ENCODE measurements around the gene FOXR1.

The FOXR1 gene

DNA sequence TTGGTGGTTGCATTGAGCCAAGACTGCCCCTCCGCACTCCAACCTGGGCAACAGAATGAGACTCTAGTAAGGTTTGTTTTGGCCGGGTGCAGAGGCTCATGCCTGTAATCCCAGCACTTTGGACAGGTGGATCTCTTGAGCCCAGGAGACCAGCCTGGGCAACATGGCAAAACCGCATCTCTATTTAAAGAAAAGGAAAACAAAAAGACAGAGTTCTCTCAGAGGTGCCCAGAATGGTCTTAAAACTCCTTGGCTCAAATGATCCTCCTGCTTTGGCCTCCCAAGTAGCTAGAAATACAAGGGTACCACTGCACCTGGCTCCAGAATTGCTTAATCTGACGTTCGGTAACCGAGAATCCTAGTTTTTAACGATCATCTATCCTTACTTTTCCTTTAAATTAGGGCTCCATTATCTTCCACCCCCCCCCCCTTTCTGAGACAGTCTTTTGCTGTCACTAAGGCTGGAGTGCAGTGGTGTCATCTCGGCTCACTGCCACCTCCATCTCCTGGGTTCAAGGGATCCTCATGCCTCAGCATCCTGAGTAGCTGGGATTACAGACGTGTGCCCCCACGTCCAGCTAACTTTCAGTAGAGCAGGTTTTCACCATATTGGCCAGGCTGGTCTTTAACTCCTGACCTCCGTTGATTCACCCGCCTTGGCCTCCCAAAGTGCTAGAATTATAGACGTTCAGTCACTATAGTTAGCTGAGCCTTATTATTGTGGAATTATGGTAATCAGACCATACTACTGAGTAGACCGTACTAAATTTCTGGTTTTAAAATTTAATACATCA is 44.9 kb downstream of the FOXR1 start:
- peak overlapping the region; percentile 99; the same call in 1 of the 2 replicates for H3K4me3 ChIP-seq (ENCODE audit: low read depth, low read length)
- TF ChIP-seq, protein P1, sequence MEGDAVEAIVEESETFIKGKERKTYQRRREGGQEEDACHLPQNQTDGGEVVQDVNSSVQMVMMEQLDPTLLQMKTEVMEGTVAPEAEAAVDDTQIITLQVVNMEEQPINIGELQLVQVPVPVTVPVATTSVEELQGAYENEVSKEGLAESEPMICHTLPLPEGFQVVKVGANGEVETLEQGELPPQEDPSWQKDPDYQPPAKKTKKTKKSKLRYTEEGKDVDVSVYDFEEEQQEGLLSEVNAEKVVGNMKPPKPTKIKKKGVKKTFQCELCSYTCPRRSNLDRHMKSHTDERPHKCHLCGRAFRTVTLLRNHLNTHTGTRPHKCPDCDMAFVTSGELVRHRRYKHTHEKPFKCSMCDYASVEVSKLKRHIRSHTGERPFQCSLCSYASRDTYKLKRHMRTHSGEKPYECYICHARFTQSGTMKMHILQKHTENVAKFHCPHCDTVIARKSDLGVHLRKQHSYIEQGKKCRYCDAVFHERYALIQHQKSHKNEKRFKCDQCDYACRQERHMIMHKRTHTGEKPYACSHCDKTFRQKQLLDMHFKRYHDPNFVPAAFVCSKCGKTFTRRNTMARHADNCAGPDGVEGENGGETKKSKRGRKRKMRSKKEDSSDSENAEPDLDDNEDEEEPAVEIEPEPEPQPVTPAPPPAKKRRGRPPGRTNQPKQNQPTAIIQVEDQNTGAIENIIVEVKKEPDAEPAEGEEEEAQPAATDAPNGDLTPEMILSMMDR (IDR thresholded peaks at IDR 0.05; ENCODE audit: low read depth, low read length) = no peak

DNA sequence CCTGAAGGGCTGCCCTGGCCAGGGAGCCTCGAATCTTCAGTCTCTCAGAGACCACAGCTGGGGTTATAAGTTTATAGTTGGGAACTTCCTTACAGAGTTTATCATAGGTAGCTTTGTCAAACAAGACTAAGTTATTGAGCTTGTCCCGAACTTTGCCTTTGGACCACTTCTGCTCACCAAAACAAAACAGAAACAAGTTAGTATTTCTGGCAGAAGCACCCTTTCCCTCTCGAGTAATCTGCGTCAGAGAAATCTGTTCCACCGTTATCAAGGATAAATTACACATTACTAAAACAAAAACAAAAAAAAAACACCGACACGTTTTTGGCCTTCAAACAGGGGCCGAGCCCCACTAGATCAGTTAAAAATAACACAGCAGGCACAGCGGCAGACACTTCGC is 45.8 kb downstream of the FOXR1 start:
- peak overlapping the region; percentile 99 for H3K4me3 ChIP-seq (ENCODE audit: low read depth, low read length)

DNA sequence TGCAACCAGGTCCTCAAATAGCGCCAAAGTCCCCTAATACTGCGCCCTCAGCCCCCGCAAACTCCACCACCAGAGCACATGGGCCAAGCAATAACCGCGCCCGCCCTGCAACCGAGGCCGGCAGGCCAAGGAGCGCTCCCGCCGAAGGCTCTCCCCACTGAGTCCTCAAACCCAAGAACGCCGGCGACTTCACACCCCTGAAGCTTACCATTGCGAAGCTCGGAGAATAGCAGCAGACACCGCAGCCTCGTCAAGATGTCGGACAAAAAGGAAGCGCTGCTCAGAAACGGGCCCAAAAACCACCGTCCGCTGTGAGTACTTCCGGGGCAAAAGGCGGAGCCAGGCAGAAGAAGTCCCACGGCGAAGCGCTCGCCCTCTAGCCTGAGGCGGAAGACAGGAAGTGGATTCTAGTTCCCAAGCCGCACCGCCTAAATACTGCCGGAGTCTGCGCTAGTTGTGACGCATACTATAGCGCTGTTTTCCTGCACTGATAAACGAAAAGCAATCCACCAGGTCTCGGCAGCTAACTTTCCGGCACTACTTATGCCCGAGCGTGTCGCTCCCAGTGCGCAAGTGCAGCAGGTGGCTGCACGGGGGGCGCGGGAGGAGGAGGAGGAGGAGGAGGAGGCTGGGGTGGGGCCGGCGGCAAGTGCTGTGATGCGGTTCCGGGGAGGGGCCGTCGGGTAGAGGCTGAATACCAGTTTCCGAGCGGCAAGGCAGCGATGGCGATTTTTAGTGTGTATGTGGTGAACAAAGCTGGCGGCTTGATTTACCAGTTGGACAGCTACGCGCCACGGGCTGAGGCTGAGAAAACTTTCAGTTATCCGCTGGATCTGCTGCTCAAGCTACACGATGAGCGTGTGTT is 46.7 kb downstream of the FOXR1 start, which contains the start of the genes RPS25 and TRAPPC4:
Gene RPS25, minus strand, starts transcription at position 270 of the 865 bp plus-strand sequence. Its CDS starts 59 bp downstream, at position 211.
Gene TRAPPC4, plus strand, starts transcription at position 693 of the 865 bp plus-strand sequence. Its CDS starts 30 bp downstream, at position 723.
- TF ChIP-seq, protein P1 (IDR thresholded peaks at IDR 0.05; ENCODE audit: low read depth, low read length) = no peak
- H3K4me3 ChIP-seq (ENCODE audit: low read depth, low read length) = peak within 1 kb of the TSS; percentile 99

DNA sequence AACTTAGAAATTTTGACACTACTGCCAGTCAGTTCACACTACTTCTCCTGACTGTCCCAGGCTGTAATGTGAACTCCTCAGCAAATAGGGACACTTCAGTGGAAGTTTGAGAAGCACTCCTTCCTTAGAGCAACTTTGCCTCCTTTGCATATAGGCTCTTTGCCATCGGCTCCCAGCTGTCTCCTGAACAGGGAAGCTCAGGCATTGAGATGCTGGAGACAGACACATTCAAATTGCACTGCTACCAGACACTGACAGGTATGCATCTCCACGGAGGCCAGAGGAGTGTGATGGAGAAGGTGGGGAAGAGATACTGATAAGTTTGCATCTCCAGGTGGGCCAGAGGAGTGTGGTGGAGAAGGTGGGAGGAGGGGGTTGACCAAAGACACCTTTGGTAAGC is 48.4 kb downstream of the FOXR1 start:
- TF ChIP-seq, protein P1 (IDR thresholded peaks at IDR 0.05; ENCODE audit: low read depth, low read length) = no peak
- peak overlapping the region; percentile 99 for H3K4me3 ChIP-seq (ENCODE audit: low read depth, low read length)

DNA sequence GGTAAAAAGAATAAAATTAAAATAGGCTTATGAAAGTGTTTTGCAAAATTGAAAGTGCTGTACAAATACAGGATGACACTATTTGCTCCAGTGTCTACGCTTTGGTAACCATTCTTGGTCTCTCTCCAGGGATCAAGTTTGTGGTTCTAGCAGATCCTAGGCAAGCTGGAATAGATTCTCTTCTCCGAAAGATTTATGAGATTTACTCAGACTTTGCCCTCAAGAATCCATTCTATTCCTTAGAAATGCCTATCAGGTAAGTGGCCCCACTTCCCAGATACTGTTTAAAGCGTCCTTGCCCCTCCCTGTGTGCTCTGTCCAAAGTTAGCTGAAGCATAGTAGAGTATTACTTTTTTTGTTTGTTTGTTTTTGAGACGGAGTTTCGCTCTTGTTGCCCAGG is 50.1 kb downstream of the FOXR1 start:
- TF ChIP-seq, protein P1 (IDR thresholded peaks at IDR 0.05; ENCODE audit: low read depth, low read length) = no peak
- H3K4me3 ChIP-seq (ENCODE audit: low read depth, low read length) = no peak overlapping the region

DNA sequence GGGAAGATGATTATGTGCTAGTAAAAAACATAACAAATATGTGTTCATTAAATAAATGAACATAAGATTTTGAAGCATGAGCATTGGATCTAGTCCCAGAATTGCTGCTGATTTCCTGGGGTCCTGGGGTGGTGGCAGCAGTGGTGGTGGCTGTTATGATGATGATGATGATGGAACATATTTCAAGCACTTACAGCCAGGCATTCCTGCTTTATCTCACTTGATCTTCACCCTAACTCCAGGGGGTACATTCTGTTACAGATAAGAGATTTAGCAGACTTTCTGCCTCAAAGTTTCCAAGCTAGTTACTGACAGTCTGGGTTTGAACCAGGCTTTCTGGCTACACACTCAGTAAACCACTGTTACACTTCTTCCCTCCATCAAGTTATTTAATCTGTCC is 52.2 kb downstream of the FOXR1 start:
- TF ChIP-seq, protein P1 (IDR thresholded peaks at IDR 0.05; ENCODE audit: low read depth, low read length) = no peak
- H3K4me3 ChIP-seq (ENCODE audit: low read depth, low read length) = no peak overlapping the region

DNA sequence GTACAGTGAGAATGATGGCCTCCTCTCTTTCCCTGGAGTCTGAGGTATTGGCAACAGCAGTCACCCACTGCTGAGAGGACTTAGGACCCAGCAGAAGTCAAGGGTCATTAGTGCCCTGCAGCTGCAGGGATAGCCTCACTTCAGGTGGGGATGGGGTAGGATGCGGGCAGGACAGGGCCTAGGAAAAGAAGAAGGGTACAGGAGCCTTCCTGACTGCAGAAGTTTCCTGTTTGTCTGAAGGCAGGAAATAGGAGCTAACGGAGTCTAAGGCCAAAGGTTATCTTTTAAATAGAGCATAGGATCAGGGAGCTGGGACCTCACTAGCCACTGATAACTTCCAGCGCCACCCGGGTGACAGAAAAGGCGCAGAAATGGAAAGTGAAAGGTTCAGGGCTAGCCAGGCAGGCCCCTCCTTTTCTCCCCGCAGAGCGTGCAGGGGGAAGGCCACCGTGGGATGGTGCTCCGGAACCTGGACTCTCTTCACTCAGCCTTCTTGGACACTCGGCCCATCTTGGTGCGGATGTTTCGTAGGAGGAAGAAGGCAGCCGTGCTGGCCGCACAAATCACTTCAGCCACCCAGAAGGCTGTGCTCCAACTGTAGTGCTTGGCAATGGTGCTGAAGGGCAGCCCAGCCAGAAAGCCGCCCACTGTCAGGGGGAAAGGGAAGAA is 53.0 kb downstream of the FOXR1 start:
- H3K4me3 ChIP-seq (ENCODE audit: low read depth, low read length) = no peak overlapping the region
- TF ChIP-seq, protein P1 (IDR thresholded peaks at IDR 0.05; ENCODE audit: low read depth, low read length) = no peak
